ENCODE results near the gene MLH1. TPM values are rescaled to one million over a fixed set of nuclear protein-coding genes. Genes with fewer than 3 reads are reported as not detected.
A peak's percentile ranks its signal among the peaks of the same experiment; 100 is the strongest.
"Not testable (repeated sequence)": the region's sequence is repeated elsewhere in the genome, so short reads cannot be mapped to it uniquely, and the experiment has no call there.

MLH1 gene
- 50.1 TPM for polyA plus RNA-seq (2013, experiment 1 of 2)
- polyA plus RNA-seq (2013, experiment 2 of 2), result 50.5 TPM

DNA sequence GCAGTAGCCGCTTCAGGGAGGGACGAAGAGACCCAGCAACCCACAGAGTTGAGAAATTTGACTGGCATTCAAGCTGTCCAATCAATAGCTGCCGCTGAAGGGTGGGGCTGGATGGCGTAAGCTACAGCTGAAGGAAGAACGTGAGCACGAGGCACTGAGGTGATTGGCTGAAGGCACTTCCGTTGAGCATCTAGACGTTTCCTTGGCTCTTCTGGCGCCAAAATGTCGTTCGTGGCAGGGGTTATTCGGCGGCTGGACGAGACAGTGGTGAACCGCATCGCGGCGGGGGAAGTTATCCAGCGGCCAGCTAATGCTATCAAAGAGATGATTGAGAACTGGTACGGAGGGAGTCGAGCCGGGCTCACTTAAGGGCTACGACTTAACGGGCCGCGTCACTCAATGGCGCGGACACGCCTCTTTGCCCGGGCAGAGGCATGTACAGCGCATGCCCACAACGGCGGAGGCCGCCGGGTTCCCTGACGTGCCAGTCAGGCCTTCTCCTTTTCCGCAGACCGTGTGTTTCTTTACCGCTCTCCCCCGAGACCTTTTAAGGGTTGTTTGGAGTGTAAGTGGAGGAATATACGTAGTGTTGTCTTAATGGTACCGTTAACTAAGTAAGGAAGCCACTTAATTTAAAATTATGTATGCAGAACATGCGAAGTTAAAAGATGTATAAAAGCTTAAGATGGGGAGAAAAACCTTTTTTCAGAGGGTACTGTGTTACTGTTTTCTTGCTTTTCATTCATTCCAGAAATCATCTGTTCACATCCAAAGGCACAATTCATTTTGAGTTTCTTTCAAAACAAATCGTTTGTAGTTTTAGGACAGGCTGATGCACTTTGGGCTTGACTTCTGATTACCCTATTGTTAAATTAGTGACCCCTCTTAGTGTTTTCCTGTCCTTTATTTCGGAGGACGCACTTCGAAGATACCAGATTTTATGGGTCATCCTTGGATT, at the start of gene MLH1:
TSS of gene MLH1 (plus strand) at position 193 of the 958 bp plus-strand sequence. CDS start at position 223, 30 bp downstream.
- Histone ChIP-seq H3K4me1 (ENCODE audit: control insufficient read depth, insufficient read depth, low read length, poor library complexity, severe bottlenecking) (peaks cover 22% of the 10 kb centered on the region), H3K9me3 (ENCODE audit: control insufficient read depth, low read length) (no peaks in the 10 kb centered on the region), H3K36me3 (ENCODE audit: control insufficient read depth, insufficient read depth, low read length) (peaks cover 60% of the 10 kb centered on the region), H3K27ac (ENCODE audit: low read depth, low read length, severe bottlenecking) (peak within 1 kb of the TSS; percentile 99), H3K4me3 (ENCODE audit: extremely low read depth, insufficient read depth, low read length, poor library complexity, severe bottlenecking) (peak within 1 kb of the TSS; percentile 59)
- 0 to 4% methylated on average over 38 to 41 of the region's 47 CpGs for WGBS, 2 experiments (ENCODE audit: insufficient coverage in 2 of 2)

DNA sequence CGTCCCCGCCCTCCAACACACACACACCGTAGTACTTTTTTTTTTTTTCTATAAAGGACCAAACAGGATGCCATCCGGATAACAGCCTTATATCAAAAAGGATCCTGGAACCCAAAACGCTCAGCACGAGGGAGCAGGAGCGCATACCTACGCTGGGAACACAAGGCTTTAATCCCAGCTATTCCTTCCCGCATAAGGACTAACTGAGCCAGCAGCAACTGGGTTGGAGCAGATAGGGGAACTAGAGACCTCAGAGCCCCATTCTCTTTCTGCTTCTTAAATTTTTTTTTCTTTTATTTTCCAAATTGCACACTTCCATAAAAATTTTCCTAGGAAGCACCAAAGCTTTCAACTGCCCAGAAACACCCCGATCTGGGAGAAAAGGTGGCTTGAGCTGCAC, 49.7 kb upstream of the MLH1 start:
- Histone ChIP-seq H3K9me3 (ENCODE audit: control insufficient read depth, low read length) (peaks cover 23% of the 10 kb centered on the region), H3K36me3 (ENCODE audit: control insufficient read depth, insufficient read depth, low read length) (no peaks in the 10 kb centered on the region), H3K4me3 (ENCODE audit: extremely low read depth, insufficient read depth, low read length, poor library complexity, severe bottlenecking) (peak overlapping the region; percentile 45), H3K4me1 (ENCODE audit: control insufficient read depth, insufficient read depth, low read length, poor library complexity, severe bottlenecking) (peaks cover 7% of the 10 kb centered on the region), H3K27ac (ENCODE audit: low read depth, low read length, severe bottlenecking) (no peak overlapping the region)
- WGBS, 2 experiments (ENCODE audit: insufficient coverage in 2 of 2), result 38 to 48% methylated on average over 7 to 9 of the region's 10 CpGs

DNA sequence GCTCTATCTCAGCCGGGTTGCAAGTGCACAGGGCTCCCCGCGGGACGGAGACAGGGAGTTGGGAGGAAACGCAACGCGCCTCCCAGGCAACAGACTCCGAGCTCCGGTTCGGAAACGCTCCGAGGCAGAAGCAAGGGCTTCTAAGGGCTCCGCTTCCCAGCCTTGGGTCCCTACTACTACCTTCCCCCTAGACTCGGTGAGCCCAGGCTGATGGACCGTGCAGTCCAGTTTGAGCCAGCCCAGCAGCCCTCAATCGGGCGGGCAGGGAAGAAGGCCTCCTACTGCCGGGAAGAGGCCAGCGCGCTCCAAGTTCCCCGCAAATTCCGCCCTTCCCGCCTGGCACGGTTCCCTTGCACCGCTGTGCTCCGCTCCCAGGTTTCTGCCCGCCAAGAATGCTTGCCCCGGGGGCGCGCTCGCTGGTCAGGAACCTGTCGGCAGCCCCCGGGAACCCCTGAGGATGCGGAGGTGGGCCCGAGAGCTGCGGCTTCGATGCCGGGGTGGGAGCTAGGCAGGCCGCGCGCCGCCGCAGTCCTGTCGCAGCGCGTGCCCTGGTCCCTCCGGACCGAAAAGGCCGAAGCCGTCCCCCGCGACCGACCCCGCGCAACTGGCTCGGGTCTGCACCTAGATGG, 49.2 kb upstream of the MLH1 start:
- Histone ChIP-seq H3K36me3 (ENCODE audit: control insufficient read depth, insufficient read depth, low read length) (no peaks in the 10 kb centered on the region), H3K4me3 (ENCODE audit: extremely low read depth, insufficient read depth, low read length, poor library complexity, severe bottlenecking) (peak overlapping the region; percentile 45), H3K4me1 (ENCODE audit: control insufficient read depth, insufficient read depth, low read length, poor library complexity, severe bottlenecking) (peaks cover 7% of the 10 kb centered on the region), H3K27ac (ENCODE audit: low read depth, low read length, severe bottlenecking) (no peak overlapping the region), H3K9me3 (ENCODE audit: control insufficient read depth, low read length) (peaks cover 23% of the 10 kb centered on the region)
- WGBS, 2 experiments (ENCODE audit: insufficient coverage in 2 of 2), result 1 to 2% methylated on average over 49 to 55 of the region's 56 CpGs

DNA sequence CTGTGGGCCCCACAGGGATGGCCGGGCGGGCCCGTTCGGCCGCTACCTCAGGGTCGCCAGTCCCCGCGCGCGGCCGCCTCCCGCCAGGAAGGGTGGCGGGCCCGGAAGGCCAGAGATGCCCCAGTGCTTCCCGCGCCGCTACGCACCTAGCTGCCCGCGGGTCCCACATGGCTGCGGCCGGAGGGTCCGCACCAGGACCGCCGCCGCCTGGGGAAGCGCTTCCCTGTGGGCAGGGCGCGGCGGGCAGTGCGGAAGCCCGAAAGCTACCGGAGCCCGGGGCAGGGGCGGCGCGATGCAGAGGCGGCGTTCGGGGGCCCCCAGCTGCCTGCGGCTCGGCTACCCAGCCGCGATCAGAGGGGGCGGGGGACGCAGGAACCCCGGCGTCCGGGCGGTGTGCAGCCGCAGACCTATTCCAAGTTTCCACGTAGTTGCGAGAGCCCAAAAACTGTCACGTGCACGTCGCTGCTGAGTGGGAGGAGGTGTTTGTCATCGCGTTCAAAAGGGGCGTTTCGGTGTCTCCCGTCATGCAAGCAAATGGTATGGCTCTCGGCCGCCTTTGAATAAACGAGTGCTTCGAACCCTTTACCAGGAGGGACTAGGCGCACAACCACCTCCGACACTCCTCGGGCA, 48.6 kb upstream of the MLH1 start, which contains the start of gene TRANK1:
TSS of gene TRANK1 (minus strand) at position 414 of the 630 bp plus-strand sequence. CDS start at position 169, 245 bp downstream.
- 10 to 11% methylated on average over 57 to 65 of the region's 68 CpGs for WGBS, 2 experiments (ENCODE audit: insufficient coverage in 2 of 2)
- no peak within 1 kb of the TSS for H3K27ac ChIP-seq (ENCODE audit: low read depth, low read length, severe bottlenecking)
- no peaks in the 10 kb centered on the region for H3K36me3 ChIP-seq (ENCODE audit: control insufficient read depth, insufficient read depth, low read length)
- peaks cover 7% of the 10 kb centered on the region for H3K4me1 ChIP-seq (ENCODE audit: control insufficient read depth, insufficient read depth, low read length, poor library complexity, severe bottlenecking)
- H3K9me3 ChIP-seq (ENCODE audit: control insufficient read depth, low read length), result peaks cover 23% of the 10 kb centered on the region
- H3K4me3 ChIP-seq (ENCODE audit: extremely low read depth, insufficient read depth, low read length, poor library complexity, severe bottlenecking), result peak within 1 kb of the TSS; percentile 45

DNA sequence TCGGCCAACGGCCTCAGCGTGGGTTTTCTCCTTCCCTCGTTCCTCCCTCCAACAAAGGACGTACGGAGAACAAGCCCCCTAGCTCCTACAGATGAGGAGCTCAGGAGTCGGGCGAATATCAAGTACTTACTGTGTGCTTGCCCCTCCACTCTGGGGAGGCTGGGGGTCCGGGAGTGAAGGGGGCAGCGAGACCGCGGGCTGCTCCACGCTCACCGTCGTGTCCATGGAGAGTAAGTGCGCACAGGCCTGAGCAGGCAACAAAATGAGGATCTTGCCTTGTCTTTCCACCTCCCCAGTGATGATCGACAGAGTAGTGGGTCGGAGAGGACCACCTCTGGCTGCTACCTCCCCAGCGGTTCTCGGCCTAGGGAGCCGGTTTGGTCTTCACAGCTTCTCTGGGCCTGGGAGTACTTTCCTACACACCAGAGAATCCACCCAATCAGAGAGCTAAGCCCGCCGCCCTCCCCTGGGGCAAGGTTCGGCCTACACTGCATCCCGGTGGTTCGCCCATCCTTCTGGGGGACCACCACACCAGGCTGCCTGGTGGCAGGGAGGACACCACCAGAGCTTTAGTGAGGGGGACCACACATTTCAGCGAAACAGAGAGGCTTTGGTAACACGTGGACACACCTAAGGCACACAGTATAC, 47.9 kb upstream of the MLH1 start:
- Histone ChIP-seq H3K9me3 (ENCODE audit: control insufficient read depth, low read length) (peaks cover 23% of the 10 kb centered on the region), H3K4me3 (ENCODE audit: extremely low read depth, insufficient read depth, low read length, poor library complexity, severe bottlenecking) (no peak overlapping the region)

DNA sequence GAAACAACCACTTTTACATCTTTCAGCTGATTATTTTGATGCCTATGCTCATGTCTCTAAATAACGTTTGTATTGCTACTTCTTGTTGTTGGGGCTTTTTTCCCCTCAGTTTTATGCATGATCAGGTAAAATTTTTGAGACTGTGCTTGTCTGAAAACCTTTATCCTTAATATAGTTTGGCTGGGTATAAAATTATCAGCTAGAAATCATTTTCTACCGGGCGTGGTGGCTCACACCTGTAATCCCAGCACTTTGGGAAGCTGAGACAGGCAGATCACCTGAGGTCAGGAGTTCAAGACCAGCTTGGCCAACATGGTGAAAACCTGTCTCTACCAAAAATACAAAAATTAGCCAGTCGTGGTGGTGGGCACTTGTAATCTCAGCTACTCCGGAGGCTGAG, 45.5 kb upstream of the MLH1 start:
- H3K4me3 ChIP-seq (ENCODE audit: extremely low read depth, insufficient read depth, low read length, poor library complexity, severe bottlenecking); H3K4me1 ChIP-seq (ENCODE audit: control insufficient read depth, insufficient read depth, low read length, poor library complexity, severe bottlenecking); H3K36me3 ChIP-seq (ENCODE audit: control insufficient read depth, insufficient read depth, low read length); H3K27ac ChIP-seq (ENCODE audit: low read depth, low read length, severe bottlenecking): not testable (repeated sequence)
- H3K9me3 ChIP-seq (ENCODE audit: control insufficient read depth, low read length), result peaks cover 23% of the 10 kb centered on the region
- 80% methylated on average over 4 of the region's 5 CpGs for WGBS, 2 experiments (ENCODE audit: insufficient coverage in 2 of 2)

More for the DNA sequence above, 47.9 kb upstream of the MLH1 start:
- H3K27ac ChIP-seq (ENCODE audit: low read depth, low read length, severe bottlenecking), result no peak overlapping the region
- H3K36me3 ChIP-seq (ENCODE audit: control insufficient read depth, insufficient read depth, low read length), result no peaks in the 10 kb centered on the region
- WGBS, 2 experiments (ENCODE audit: insufficient coverage in 2 of 2), result 84 to 89% methylated on average over 18 to 23 of the region's 28 CpGs
- H3K4me1 ChIP-seq (ENCODE audit: control insufficient read depth, insufficient read depth, low read length, poor library complexity, severe bottlenecking), result peaks cover 7% of the 10 kb centered on the region

DNA sequence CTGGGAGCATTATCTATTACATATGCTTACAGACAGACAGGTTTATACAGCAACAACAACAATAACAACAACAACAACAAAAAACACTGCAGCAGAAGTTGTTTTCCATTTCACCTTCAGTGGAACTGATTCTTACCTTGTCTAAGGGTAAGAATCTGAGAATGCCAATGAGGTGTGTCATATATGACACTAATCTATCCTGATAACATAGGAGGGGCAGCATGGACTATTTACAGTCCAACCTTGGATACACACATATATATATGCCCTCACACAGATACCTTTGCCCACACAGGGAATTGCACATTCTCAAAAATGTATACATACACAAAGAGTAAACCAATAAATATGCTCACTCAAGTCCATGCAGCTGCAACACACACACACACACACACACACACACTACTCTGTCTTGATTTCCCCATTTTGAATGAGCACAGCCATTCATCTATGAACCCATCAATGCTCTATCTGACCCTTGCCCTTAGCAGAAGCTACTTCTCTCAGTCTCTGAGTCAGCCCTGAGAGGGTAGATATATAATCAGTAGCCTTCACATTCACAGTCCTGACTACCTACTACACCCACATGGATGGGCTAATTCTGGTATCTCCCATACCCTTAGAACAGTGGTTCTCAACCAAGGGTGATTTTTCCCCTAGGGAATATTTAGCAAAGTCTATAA, 38.7 kb upstream of the MLH1 start:
- H3K27ac ChIP-seq (ENCODE audit: low read depth, low read length, severe bottlenecking), result no peak overlapping the region
- no peaks in the 10 kb centered on the region for H3K9me3 ChIP-seq (ENCODE audit: control insufficient read depth, low read length)

DNA sequence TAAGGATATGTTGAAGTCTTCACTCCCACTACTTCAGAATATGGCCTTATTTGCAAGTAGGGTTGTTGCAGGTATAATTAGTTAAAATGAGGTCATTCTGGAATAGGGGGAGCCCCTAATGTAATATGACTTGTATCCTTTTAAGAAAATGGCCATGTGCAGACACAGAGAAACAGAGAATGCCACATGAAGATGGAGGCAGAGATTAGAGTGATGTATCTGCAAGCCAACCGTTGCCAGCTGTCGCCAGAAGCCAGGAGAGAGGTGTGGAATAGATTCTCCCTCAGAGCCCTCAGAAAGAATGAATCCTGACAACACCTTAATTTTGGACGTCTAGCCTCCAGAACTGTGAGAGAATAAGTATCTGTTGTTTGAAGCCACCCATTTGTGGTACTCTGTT, 37.2 kb upstream of the MLH1 start:
- WGBS, 2 experiments (ENCODE audit: insufficient coverage in 2 of 2), result 100% methylated on average over 2 of the region's 3 CpGs; no CpG with 5 or more reads in 1 of the 2 experiments
- Histone ChIP-seq H3K36me3 (ENCODE audit: control insufficient read depth, insufficient read depth, low read length) (no peaks in the 10 kb centered on the region), H3K4me1 (ENCODE audit: control insufficient read depth, insufficient read depth, low read length, poor library complexity, severe bottlenecking) (no peaks in the 10 kb centered on the region), H3K9me3 (ENCODE audit: control insufficient read depth, low read length) (no peaks in the 10 kb centered on the region), H3K27ac (ENCODE audit: low read depth, low read length, severe bottlenecking) (no peak overlapping the region), H3K4me3 (ENCODE audit: extremely low read depth, insufficient read depth, low read length, poor library complexity, severe bottlenecking) (no peak overlapping the region)

More for the DNA sequence above, 38.7 kb upstream of the MLH1 start:
- no peak overlapping the region for H3K4me3 ChIP-seq (ENCODE audit: extremely low read depth, insufficient read depth, low read length, poor library complexity, severe bottlenecking)
- no peaks in the 10 kb centered on the region for H3K36me3 ChIP-seq (ENCODE audit: control insufficient read depth, insufficient read depth, low read length)
- no peaks in the 10 kb centered on the region for H3K4me1 ChIP-seq (ENCODE audit: control insufficient read depth, insufficient read depth, low read length, poor library complexity, severe bottlenecking)

DNA sequence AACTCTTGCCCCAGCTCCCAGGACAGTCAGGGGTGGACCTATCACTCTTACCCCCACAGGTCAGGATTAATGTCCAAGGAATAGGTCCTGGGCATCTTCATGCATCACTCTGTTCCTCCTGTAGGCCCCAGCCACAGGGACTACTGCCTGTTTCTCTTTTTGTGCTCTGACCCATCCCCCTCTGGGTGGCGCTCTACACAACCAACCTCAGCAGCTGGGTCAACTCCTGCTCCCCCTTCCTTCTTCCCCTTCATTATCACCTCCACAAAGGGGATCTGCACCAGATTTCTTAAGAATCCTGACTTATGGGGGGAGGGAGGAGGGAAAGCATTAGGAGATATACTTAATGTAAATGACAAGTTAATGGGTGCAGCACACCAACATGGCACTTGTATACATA, 36.3 kb upstream of the MLH1 start:
- no peak overlapping the region for H3K4me3 ChIP-seq (ENCODE audit: extremely low read depth, insufficient read depth, low read length, poor library complexity, severe bottlenecking)
- H3K36me3 ChIP-seq (ENCODE audit: control insufficient read depth, insufficient read depth, low read length), result no peaks in the 10 kb centered on the region
- H3K9me3 ChIP-seq (ENCODE audit: control insufficient read depth, low read length), result no peaks in the 10 kb centered on the region
- no peak overlapping the region for H3K27ac ChIP-seq (ENCODE audit: low read depth, low read length, severe bottlenecking)
- no peaks in the 10 kb centered on the region for H3K4me1 ChIP-seq (ENCODE audit: control insufficient read depth, insufficient read depth, low read length, poor library complexity, severe bottlenecking)
- WGBS, 2 experiments (ENCODE audit: insufficient coverage in 2 of 2), result no CpG with 5 or more reads among the region's 1 CpG

All from mesodermal cell (in vitro differentiated cells).